H9 (cell line): ENCODE measurements around the gene DDC. TPM values are rescaled to one million over a fixed set of nuclear protein-coding genes. Genes with fewer than 3 reads are reported as not detected.

ENCODE experiments used
- DNase-seq: peaks from one replicate; pipeline ENCODE4 v3.0.0-alpha.2; 2017
- H2AFZ ChIP-seq: one replicate; pipeline ENCODE4 v1.6.1; 2013; ENCODE audit warnings: mild to moderate bottlenecking, low read length, control low read depth, moderate library complexity
- H2AK5ac ChIP-seq: 2 replicates; pipeline ENCODE4 v1.6.1; 2013; ENCODE audit warnings: low read length, control low read depth, mixed read lengths; ENCODE audit not compliant: insufficient read length
- H2BK120ac ChIP-seq: one replicate; pipeline ENCODE4 v1.6.1; 2013; ENCODE audit warnings: low read depth, mild to moderate bottlenecking, low read length, control low read depth, inconsistent platforms; ENCODE audit not compliant: poor library complexity, severe bottlenecking
- H2BK12ac ChIP-seq: 2 replicates; pipeline ENCODE4 v1.6.1; 2013; ENCODE audit warnings: low read length, control low read depth, mixed read lengths, low read depth; ENCODE audit not compliant: insufficient read length
- H2BK15ac ChIP-seq: 2 replicates; pipeline ENCODE4 v1.6.1; 2013; ENCODE audit warnings: low read depth, low read length, control low read depth
- H2BK20ac ChIP-seq: one replicate; pipeline ENCODE4 v1.6.1; 2013; ENCODE audit warnings: low read depth, mild to moderate bottlenecking, low read length, control low read depth, inconsistent platforms; ENCODE audit not compliant: poor library complexity, severe bottlenecking
- H2BK5ac ChIP-seq: 2 replicates; pipeline ENCODE4 v1.6.1; 2013; ENCODE audit warnings: low read length, control low read depth, mixed read lengths; ENCODE audit not compliant: insufficient read length
- H3K14ac ChIP-seq: 2 replicates; pipeline ENCODE4 v1.6.1; 2013; ENCODE audit warnings: low read length, control low read depth; ENCODE audit not compliant: insufficient read depth
- H3K18ac ChIP-seq: 2 replicates; pipeline ENCODE4 v1.6.1; 2013; ENCODE audit warnings: low read depth, mild to moderate bottlenecking, mixed read lengths, low read length, control low read depth; ENCODE audit not compliant: insufficient read length
- H3K23ac ChIP-seq: 2 replicates; pipeline ENCODE4 v1.6.1; 2013; ENCODE audit warnings: low read length, control low read depth, mixed read lengths, low read depth; ENCODE audit not compliant: insufficient read length
- H3K23me2 ChIP-seq: 2 replicates; pipeline ENCODE4 v1.6.1; 2013; ENCODE audit warnings: low read depth, mild to moderate bottlenecking, mixed read lengths, low read length, control low read depth; ENCODE audit not compliant: insufficient read length, poor library complexity, severe bottlenecking
- H3K27ac ChIP-seq: 2 replicates; pipeline ENCODE4 v1.5.1; 2013; ENCODE audit warnings: low read length, control low read depth, mixed read lengths, low read depth; ENCODE audit not compliant: insufficient read length
- H3K27me3 ChIP-seq: 2 replicates; pipeline ENCODE4 v1.6.1; 2013; ENCODE audit warnings: low read length, control low read depth, inconsistent platforms; ENCODE audit not compliant: insufficient read depth
- H3K4ac ChIP-seq: 2 replicates; pipeline ENCODE4 v1.6.1; 2013; ENCODE audit warnings: low read depth, mild to moderate bottlenecking, control low read depth, inconsistent platforms, low read length, moderate library complexity
- H3K4me1 ChIP-seq: 2 replicates; pipeline ENCODE4 v1.6.1; 2013; ENCODE audit warnings: low read length, control low read depth, inconsistent platforms; ENCODE audit not compliant: insufficient read depth
- H3K4me2 ChIP-seq: 2 replicates; pipeline ENCODE4 v1.6.1; 2013; ENCODE audit warnings: low read length, control low read depth, mixed read lengths; ENCODE audit not compliant: insufficient read length, insufficient read depth
- H3K56ac ChIP-seq: 2 replicates; pipeline ENCODE4 v1.6.1; 2013; ENCODE audit warnings: low read depth, mild to moderate bottlenecking, mixed read lengths, low read length, control low read depth; ENCODE audit not compliant: insufficient read length
- H3K79me1 ChIP-seq: 2 replicates; pipeline ENCODE4 v1.6.1; 2013; ENCODE audit warnings: low read depth, mild to moderate bottlenecking, moderate library complexity, low read length, control low read depth, inconsistent platforms; ENCODE audit not compliant: insufficient read depth, poor library complexity, severe bottlenecking
- H3K79me2 ChIP-seq: 2 replicates; pipeline ENCODE4 v1.6.1; 2013; ENCODE audit warnings: low read length, control low read depth, inconsistent platforms; ENCODE audit not compliant: insufficient read depth
- H3K9ac ChIP-seq: 2 replicates; pipeline ENCODE4 v1.6.1; 2013; ENCODE audit warnings: low read length, control low read depth, mixed read lengths; ENCODE audit not compliant: insufficient read length; ENCODE audit errors: extremely low read depth
- H3K9me3 ChIP-seq: one replicate; pipeline ENCODE4 v1.6.1; 2013; ENCODE audit warnings: low read depth, low read length, inconsistent platforms; ENCODE audit not compliant: control insufficient read depth
- H3T11ph ChIP-seq: one replicate; pipeline ENCODE4 v1.6.1; 2013; ENCODE audit warnings: mild to moderate bottlenecking, low read length, control low read depth, inconsistent platforms
- H4K20me1 ChIP-seq: one replicate; pipeline ENCODE4 v1.6.1; 2013; ENCODE audit not compliant: control insufficient read depth, insufficient read length, insufficient read depth
- H4K5ac ChIP-seq: 2 replicates; pipeline ENCODE4 v1.6.1; 2013; ENCODE audit warnings: low read depth, mild to moderate bottlenecking, mixed read lengths, low read length, control low read depth; ENCODE audit not compliant: insufficient read length
- H4K8ac ChIP-seq: replicated peaks from 2 replicates; pipeline ENCODE4 v1.6.1; 2013; ENCODE audit warnings: low read length, control low read depth, mixed read lengths, low read depth; ENCODE audit not compliant: insufficient read length
- H4K91ac ChIP-seq: 2 replicates; pipeline ENCODE4 v1.6.1; 2013; ENCODE audit warnings: low read depth, mild to moderate bottlenecking, moderate library complexity, mixed read lengths, low read length, control low read depth; ENCODE audit not compliant: insufficient read length
- H3K27ac Mint-ChIP-seq, 3 experiments: 2 replicates in 2 of 3; 3 replicates in 1 of 3; pipeline ENCODE4 v1.8.0; 2020 to 2021; ENCODE audit warnings: mixed read lengths in 3 of 3, mild to moderate bottlenecking in 1 of 3, moderate library complexity in 1 of 3
- H3K27me3 Mint-ChIP-seq: 2 replicates; pipeline ENCODE4 v1.8.0; 2021; ENCODE audit warnings: low read depth, mild to moderate bottlenecking, moderate library complexity, mixed read lengths
- H3K36me3 Mint-ChIP-seq, 3 experiments: 2 replicates in 2 of 3; 3 replicates in 1 of 3; pipeline ENCODE4 v1.8.0; 2020 to 2021; ENCODE audit warnings: low read depth in 3 of 3, mixed read lengths in 3 of 3; ENCODE audit not compliant: insufficient read depth in 1 of 3
- H3K4me1 Mint-ChIP-seq, 2 experiments: 2 replicates each; pipeline ENCODE4 v1.8.0; 2020; ENCODE audit warnings: mixed read lengths in 2 of 2
- H3K4me3 Mint-ChIP-seq, 2 experiments: 2 replicates in 1 of 2; 3 replicates in 1 of 2; pipeline ENCODE4 v1.8.0; 2020 to 2021; ENCODE audit warnings: mild to moderate bottlenecking in 2 of 2, mixed read lengths in 2 of 2, moderate library complexity in 1 of 2
- H3K9me3 Mint-ChIP-seq, 2 experiments: 2 replicates in 1 of 2; 3 replicates in 1 of 2; pipeline ENCODE4 v1.8.0; 2020; ENCODE audit warnings: mild to moderate bottlenecking in 2 of 2, mixed read lengths in 2 of 2, moderate library complexity in 1 of 2
- CTCF ChIP-seq: fragments of 200-600 bp; sonication (generic); conservative IDR thresholded peaks from 3 replicates; pipeline ENCODE4 v1.8.0; 2021; ENCODE audit warnings: antibody characterized with exemption, mild to moderate bottlenecking
- WGBS: extraction: QIAGEN DNeasy Blood & Tissue Kit; methylation state at CpG from one replicate; pipeline ENCODE4 v1.1.7; 2013; ENCODE audit warnings: missing lambda C conversion rate, low lambda C conversion rate, mixed read lengths; ENCODE audit not compliant: insufficient read length; ENCODE audit errors: extremely low coverage; 5-methylcytosine and 5-hydroxymethylcytosine counted together
- long read RNA-seq: library from polyadenylated mRNA; unstranded; transcript quantifications from one replicate; pipeline ENCODE4 v2.0.0, GENCODE V29; 2020
- total RNA-seq: library from RNA; stranded (reverse); gene quantifications from 2 replicates; pipeline ENCODE4 v1.2.1, GENCODE V29; 2021

DDC gene
- not detected in 2 replicates for total RNA-seq
- long read RNA-seq, partial matches to known transcripts = 0 of 1 reads
- long read RNA-seq, other reads (novel, unspliced or antisense) = 1 of 1 reads

GRCh38 chr7:50564640-50565558 is at the start of gene DDC:
TSS of gene DDC (minus strand) at chr7:50565405. CDS start at chr7:50544085, 21,320 bp downstream.
- Histone ChIP-seq H3K4ac (no peak within 1 kb of the TSS), H2BK12ac (no peak within 1 kb of the TSS), H3K27me3 (no peaks in the 10 kb centered on the region), H3K56ac (no peak within 1 kb of the TSS), H2BK15ac (no peak within 1 kb of the TSS), H3K79me1 (no peaks in the 10 kb centered on the region), H2AK5ac (no peak within 1 kb of the TSS), H2BK120ac (no peak within 1 kb of the TSS), H4K5ac (no peak within 1 kb of the TSS), H3K4me1 (no peaks in the 10 kb centered on the region), H3K4me2 (no peak within 1 kb of the TSS), H3K27ac (no peak within 1 kb of the TSS), H4K91ac (no peak within 1 kb of the TSS), H3K79me2 (no peaks in the 10 kb centered on the region), H3T11ph (no peak within 1 kb of the TSS), H2BK5ac (no peak within 1 kb of the TSS), H4K20me1 (no peaks in the 10 kb centered on the region), H3K9me3 (no peaks in the 10 kb centered on the region), H2BK20ac (no peak within 1 kb of the TSS), H3K23me2 (no peaks in the 10 kb centered on the region), H3K23ac (no peak within 1 kb of the TSS), H4K8ac (no peak within 1 kb of the TSS), H2AFZ (no peak within 1 kb of the TSS), H3K14ac (no peak within 1 kb of the TSS), H3K18ac (no peak within 1 kb of the TSS), H3K9ac (no peak within 1 kb of the TSS)
- Mint-ChIP-seq H3K4me1 (peaks cover 14 to 16% of the 10 kb centered on the region in 2 experiments), H3K27me3 (peaks cover 14% of the 10 kb centered on the region), H3K9me3 (peaks cover 8 to 11% of the 10 kb centered on the region in 2 experiments), H3K36me3 (peaks cover 4 to 8% (median 4%) of the 10 kb centered on the region in 3 experiments; a peak in 6 of 7 replicates), H3K4me3 (no peak within 1 kb of the TSS), H3K27ac (no peak within 1 kb of the TSS; a peak in 2 of 7 replicates)
- no CpG with 5 or more reads among the region's 8 CpGs for WGBS
- DNase-seq = no peak
- no peak for TF ChIP-seq CTCF
